ELF-1 (cell line): ENCODE measurements around the gene CUBN.

ENCODE experiments used
- DNase-seq: peaks from one replicate; pipeline ENCODE4 v3.0.0-alpha.2; 2016; ENCODE audit warnings: low read depth, low spot score

The CUBN gene

DNA sequence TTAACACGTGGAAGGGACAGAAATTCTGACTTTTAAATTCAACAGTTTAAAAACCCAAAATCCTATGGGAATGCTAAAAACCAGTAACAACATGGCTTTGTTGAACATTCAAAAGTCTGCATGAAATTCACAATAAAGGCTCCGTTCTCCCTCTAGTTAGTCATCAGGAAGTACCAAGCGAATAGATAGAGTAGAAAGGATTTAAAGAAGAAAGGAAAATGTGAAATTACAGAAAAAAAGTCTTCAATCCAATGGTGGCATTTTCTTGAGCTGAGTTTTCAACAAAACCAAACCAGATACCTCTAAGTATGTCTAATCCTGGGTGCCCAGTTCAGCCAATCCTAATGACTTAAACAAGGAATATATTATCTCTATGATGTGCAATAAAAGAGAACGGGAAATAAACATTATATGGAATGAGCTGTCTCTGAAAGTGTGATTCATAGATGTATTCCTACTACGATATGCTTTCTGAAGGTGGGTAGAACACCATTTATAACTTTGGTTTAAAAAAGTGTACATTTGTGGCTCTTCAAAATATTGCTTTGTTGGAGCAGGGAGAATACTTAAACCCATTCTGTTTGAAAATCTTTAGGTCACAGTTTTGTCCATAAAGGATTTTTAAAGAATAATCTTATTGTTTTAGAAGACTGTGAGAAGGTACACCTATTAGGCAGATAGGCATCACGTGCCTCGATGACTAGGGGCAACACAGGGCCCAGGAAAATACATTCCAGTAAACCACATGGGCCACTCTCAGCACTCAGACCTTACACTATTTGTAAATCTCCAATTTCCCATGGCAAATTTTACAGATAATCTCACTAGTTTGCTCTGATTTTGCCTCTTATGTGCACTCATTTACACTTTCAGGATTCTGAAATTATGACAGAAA is 87.7 kb downstream of the CUBN start:
- DNase-seq = no peak

DNA sequence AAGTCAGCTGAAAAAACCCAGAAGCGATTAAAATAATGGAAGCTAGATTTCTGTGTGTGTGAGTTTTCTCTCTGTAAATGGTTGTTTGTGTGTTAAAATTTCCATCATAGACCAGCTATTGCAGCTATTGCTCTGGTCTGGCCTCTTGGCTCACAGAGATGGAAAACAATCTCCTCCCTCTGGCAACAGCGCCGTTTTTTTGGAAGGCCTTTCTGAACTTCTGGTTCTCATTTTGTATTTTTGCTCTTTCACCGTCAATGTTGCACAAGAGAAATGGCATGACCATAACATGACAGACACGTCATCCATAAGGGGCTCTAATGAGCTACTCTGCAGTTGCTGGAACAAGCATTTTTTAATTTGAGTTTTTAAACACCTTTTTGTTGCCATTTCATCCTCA is 91.0 kb downstream of the CUBN start:
- no peak for DNase-seq

DNA sequence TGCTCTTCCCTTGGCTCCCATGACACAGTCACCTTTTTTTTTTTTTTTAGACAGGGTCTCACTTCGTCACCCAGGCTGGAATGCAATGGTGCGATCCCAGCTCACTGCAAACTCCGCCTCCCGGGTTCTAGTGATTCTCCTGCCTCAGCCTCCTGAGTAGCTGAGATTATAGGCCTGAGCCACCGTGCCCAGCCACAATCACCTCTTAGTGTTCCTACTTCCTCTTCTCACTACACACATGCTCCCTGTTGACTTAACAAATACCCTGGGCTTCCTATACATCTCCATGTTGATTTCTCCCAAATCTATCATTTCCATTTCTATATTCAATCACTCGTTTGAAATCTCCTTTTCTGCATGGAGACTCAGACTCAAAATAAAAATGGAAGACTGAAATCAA is 91.7 kb downstream of the CUBN start:
- DNase-seq = no peak

DNA sequence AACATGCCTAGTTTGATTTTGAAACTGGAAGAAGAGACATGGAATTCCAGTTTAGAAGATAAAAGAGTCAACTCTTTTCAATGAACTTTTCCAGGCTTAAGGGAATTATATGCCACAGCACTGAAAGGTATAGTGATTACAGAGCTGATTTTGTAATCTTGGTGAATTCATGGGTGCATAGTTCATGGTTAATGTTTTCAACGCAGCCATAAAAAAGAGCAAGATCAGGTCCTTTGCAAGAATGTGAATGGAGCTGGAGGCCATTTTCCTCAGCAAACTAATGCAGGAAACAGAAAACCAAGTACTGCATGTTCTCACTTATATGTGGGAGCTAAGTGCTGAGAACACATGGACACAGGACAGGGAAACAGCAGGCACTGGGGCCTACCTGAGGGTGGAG is 94.2 kb downstream of the CUBN start:
- DNase-seq = no peak

DNA sequence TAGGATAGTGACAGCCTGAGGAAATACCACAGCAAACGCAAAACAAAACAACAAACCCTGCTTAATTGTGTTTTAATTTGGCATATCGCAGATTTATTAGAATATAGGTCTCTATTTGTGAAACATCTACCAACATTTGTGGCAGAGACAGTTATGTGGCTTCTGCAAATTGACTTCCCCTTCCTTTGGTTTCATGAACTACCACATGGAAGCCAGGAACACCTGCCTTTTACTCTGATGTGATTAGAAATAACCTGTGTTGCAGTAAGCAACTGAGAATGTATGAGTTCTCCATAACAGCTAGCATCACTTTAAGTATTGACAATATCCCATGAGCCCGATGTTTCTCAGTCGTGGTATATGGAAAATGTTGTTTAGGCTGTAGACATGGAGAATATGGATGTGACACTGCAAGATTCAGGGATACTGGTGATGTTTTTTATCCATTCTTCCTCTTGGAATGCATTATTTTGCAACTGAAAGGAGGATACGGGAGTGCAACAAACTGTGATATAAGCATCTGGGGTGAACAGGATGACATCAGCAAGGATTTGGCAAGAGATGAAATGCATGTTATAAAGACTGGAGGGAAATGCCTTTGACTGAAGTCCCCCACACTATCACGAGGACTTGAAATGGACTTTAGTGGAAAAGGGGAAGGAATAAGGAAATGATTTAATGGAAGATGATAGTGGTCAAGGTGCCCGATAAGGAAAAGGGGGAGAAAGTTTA is 95.9 kb downstream of the CUBN start:
- DNase-seq = no peak

DNA sequence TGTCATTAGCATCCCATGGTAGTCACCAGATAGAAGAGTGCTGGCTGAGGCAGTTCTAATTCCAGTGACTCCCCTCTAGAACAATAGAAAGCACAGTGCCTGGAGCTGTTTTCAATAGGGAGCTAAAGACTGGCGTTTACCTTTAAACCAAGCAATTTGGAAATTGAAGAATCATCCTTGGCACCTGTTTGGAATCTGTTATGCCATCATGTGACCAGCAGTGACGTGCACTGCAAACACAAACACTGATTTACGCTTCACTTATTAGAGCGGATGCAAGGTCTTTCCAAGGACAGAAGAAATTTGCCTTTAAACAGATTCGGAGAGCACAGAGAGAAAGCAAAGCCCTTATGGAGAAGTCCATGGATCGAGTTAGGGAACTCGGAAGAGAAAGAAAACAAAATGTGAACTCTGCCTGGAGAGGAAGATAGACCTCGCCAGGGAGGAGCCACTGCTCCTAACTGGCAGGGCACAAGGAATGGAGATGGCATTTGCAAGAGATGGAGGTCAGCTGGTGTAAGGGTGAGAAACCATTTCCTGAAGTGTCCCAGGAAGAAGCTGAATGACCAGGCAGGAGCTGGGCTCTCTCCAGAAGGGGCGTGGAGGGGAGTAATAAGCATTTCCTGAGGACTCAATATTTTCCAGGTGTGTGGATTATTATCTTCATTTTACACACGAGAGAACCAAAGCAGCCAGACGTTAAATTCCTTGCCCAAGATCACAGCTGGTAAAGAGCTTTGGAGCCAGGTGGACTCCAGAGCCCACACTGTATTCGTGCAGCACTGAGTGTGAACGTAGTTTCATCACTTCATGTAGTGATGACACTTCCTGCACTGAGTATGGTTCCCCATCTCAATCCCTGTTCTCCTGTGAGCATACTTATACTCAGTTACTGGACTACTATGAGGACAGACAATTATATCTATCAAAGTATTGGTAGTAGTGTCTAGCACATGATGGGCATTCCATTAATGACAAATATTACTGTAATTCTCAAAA is 97.7 kb downstream of the CUBN start:
- DNase-seq = no peak

DNA sequence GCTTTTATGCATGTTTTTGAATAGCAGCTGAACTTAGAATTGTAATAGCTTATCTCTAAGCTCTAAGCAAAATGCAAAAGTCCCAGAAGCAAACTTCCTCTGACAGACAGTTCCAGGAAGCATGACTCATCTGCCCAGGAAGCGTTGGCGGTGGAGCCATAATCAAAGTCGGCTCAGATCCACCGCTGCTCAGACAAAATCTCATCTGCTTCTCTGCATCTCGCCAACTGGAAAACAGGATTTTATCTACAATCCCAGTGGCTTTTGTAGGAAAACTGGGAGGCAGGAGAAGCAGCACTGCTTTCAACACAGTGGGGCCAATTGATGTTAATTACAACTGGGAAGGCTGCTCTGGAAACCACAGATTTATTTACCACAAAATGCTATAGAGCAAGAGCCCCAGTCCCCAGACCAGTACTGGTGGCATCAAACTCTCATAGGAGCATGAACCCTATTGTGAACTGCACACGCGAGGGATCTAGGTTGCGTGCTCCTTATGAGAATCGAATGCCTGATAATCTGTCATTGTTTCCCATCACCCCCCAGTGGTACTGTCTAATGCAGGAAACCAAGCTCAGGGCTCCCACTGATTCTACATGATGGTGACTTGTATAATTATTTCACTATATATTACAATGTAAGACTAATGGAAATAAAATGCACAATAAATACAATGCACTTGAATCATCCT is 99.9 kb downstream of the CUBN start:
- DNase-seq = peak; percentile 70

DNA sequence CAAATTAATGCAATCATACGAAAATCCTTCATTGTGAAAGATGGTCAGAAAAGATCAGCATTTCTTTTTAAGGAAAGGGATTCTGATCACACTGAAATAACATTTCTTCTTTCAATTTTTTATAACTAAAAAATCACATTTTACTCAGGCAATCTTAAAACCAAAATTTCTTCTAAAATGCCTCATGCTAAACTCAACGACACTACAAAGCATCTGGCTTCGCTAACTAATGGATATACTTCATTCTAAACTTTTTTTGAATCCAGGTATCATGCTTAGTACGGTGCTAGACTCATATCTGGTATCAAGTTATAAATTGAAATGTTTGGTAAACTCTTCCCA is 100.4 kb downstream of the CUBN start:
- no peak for DNase-seq

DNA sequence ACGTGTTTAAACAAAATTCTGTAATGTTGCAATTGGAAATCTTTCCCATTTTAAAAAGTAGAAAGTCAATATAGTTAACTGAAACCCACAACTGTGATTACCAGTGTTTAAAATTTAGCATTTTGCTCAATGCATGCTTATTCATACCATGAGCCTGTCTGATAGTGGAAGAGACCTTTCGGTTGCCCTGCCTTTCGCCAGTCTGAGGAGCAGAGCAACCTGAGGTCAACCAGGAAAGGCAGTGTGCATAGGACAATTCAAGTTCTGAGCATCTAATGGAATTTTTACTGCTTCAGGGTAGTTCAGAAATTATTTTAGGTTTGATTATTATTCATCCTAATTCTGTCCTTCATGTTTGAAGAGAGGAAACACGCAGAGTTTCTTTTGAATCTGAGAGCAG is 100.8 kb downstream of the CUBN start:
- no peak for DNase-seq

DNA sequence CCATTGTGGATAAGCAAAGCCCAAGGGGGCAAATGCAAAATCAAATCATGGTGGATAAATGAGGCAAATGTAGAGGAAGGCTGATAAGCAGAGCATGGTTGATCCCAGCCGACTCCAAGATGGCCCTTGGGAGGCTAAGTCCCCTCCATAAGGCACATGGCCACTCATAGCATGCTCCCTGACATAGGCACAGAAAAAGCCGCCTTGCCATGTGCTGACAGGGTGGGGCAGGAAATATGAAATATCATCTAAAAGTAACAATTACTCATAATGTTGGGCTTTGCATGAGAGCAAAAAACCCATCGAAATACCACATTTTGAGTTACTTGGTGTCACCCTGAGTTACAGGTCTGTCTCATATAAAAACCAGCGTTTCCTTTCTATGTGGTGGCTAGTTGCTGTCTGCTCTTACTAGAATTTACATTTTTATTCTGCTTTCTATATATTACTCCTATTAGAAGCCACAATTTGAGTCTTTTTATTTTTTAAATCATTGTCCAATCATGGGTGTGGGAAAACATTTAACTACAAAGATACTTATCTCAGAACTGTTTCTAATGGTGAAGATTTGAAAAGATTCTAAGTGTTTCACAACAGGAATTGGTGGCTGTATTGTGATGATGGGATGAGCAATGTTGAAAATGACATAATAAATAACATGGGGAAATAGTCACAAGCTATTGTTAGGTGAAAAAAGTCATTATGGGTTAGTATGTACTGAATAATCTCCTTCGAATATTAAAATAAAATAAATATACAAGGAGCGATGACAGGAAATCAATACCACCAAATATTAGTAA is 102.7 kb downstream of the CUBN start:
- DNase-seq = no peak

DNA sequence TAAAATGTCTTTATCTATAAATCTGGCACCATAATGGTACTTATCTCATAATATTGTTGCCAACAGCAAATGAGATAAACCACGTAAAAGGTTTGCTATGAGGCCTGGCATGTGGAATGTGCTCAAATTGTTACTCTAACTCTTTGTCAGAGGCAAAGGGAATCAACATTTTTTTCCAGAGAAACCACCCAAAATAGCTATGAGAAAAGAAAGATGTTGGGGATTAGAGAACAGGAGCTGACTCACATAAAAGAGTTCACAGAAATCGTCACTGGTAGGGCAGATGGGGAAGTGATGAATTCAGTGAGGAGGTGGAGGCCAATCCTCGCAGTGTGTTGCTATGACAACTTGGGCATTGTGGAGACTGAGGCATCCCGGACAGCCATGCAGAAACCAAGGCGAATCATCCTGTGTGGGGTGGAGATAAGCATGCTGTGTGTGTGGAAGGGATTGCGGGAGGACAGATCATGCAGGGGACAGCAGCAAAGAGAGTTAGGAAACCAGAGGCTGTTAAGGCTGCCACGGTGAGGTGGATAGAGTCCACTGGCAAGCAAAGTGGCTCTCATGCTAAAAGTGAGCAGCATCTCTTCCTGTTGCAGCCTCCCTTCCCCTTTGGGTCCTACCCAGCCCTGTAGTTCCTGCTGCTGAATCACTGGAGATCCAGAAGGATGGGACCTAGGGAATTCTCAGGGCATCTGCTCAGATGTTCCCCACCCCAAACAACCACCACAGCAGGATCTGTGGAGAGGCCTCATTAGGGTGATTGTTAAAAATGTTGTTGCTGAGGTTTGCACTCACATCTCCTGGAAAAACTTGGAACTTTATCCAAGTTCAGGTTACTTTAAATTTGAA is 103.9 kb downstream of the CUBN start:
- peak; percentile 62 for DNase-seq

DNA sequence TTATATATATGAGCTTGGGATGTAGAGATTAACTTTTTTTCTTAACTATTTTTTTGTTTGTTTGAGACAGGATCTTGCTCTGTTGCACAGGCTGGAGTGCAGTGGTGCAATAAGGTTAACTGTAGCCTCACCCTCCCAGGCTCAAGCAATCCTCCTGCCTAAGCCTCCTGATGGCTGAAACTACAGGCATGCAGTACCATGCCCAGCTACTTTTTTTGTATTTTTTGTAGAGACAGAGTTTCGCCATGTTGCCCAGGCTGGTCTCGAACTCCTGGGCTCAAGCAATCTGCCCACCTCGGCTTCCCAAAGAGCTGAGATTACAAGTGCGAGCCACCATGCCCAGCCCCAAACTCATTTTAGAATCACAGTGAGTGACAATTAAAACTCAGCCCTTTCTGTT is 105.2 kb downstream of the CUBN start:
- no peak for DNase-seq

DNA sequence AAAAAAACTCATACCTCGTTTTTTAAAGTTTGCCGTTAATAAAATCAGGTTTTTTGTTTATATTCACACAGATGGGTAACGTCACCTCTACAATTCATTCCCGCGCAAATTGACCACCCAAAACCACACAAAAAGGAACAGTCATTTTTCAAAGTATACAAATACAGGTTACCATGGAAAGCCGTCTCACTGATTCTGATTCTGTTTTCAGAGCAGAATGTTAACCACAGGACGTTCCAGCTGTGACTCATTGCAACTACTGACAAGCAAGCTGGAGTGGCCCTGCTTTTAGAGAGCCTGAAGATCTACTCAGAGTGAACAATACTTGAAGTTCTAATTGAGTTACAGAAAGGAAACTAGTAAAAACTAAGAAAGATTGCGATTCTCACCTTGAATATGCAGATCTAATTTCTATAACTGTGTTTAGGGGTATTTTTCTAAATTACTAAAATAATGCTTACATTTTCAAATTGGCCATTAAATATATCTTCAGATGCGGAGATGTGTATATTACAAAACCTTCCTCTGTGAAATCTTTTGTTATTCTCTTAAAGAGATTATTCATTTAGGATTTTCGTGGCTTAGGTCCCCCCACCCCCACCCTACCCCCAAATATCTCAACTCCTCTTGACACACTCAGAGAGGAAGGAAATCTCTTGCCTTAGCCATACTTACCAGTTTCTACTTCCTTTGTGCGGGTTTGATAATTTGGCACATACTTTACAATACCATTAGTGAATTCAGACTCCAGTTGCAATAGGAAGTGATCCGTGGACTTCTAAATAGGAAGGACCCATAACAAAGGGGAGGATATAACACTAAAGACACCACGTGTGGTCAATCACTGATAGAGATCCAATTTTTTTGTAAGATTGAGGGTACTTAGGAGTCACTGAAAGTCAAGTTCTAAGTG is 106.0 kb downstream of the CUBN start:
- DNase-seq = peak; percentile 29

DNA sequence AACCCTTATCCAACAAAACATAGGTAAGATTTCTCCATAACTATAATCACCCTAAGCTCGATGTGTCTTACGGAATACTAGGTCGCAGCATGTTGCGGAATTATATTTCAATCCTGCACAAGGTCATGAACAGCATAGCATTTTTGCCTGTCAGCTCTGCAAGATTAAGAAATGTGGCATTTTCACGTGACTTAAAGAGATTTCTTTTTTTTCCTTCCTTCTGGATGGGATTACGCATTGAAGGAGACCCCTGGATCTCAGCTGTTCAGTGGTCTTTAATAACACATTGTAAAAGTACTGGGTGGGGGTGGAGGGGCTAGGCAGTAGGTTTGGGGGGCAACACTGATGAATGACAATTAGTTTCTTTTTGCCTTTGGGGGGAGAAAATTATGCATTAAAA is 106.7 kb downstream of the CUBN start:
- no peak for DNase-seq

DNA sequence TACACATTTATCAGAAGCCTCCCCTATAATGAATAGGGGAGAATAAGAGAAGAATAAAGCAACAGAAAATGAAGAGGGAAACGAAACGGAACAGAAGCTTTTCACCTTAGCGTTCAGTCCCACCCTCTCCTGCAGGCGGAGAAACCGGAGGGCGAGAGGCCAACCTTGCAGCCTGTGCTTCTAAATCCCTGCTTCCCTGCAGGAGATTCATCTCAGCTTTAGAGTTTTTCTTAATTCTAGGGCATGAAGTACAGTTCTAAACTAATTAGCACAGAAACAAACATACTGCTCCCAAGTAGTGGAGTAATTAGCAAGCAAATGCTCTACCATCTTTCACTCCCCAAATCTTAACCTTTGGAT is 107.2 kb downstream of the CUBN start:
- DNase-seq = no peak

DNA sequence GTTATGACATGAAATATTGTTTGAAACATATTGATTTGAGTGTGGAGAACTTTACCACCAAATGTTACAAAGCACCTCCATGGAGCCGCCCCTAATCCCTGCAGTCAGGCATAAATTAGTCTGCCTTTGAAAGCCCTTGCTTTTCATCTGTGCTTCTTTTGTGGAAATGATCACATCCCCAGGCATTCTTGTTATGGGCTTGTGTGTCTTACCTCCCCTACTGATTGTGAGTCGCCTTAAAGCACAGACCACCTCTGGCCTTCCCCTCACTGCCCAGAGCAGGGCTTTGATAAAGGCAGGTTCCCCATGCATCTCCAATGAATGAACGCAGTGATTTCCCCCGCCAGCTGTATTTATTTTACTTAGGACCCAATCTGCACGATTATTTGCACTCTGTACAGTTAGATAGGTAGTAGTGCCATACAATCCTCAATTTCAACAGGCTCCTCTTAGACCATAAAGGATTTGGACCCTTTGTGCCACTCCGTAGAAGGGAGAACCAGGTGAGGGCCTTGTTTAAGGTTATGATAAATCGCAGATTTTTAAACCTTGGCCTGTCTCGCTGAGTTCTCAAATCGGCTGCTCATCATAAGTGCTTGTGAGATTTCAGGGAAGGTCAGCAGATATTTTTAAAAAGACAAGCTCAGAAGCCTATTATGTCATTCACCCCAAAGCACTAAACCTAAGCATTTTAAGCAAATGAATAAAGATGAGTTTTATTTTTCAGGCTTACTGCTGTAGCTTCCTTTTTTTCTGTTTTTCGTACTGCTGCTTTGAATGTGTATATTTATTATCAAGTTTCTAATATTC is 107.8 kb downstream of the CUBN start:
- peak; percentile 46 for DNase-seq

DNA sequence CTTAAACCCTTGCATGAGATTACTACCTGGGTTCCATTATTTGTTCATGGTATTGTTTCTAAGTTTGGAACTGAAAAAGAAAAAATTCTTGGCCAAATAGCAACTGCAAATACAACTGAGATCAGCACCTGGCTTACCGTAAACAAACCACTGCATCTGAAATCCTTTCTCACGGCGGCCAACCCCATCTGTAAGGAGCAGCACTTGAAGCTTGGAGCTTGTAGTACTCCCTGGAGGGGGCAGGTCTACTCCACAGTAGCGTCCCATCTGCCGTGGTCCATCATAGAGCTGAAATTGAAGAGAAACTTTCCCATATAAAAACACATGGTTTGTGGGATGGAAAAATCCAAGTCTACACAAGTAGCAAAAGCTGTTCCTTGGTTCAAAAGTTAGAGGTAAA is 109.9 kb downstream of the CUBN start:
- no peak for DNase-seq
